ENCODE data around the gene ADIG. TPM values are rescaled to one million over a fixed set of nuclear protein-coding genes. Genes with fewer than 3 reads are reported as not detected.

The ADIG gene
- total RNA-seq, 4 donors from 2014 or later: not detected

GRCh38 chr20:38628580-38629470 is 47.8 kb downstream of the ADIG start:
- WGBS, 2 donors: 82 to 84% methylated on average over 9 of the region's 9 CpGs
- DNase-seq (ENCODE audit: low spot score in 2 of 2): no peak
- H3K4me3 ChIP-seq (ENCODE audit: low read depth, poor library complexity, severe bottlenecking): no peak overlapping the region
- intact Hi-C loops (cut with DNase I; ENCODE audit: low total_unique reads): no loop called here
- no peak for TF ChIP-seq CTCF (IDR thresholded peaks at IDR 0.05)
- TF ChIP-seq POLR2A (IDR thresholded peaks at IDR 0.05): no peak

DNA sequence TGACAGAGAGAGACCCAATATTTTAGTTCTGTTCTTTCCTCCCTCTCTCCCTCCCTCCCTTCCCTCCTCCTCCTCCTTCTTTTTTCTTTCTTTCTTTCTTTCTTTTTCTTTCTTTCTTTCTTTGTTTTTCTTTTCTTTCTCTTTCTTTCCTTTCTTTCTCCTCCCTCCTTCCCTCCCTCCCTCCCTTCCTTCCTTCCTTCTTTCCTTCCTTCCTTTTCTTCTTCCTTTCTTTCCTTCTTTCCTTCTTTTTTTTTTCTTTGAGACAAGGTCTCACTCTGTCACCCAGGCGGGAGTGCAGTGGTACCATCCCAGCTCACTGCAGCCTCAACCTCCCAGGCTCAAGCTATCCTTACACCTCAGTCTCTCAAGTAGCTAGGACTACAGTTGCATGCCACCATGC is 49.0 kb downstream of the ADIG start:
- intact Hi-C loops (cut with DNase I; ENCODE audit: low total_unique reads): no loop called here
- DNase-seq (ENCODE audit: low spot score in 2 of 2): no peak
- WGBS, 2 donors: 81 to 88% methylated on average over 1 of the region's 1 CpG

GRCh38 chr20:38630727-38631126 is 49.7 kb downstream of the ADIG start:
- WGBS, 2 donors: 72 to 73% methylated on average over 6 of the region's 6 CpGs
- DNase-seq (ENCODE audit: low spot score in 2 of 2): no peak
- no peak overlapping the region for H3K4me3 ChIP-seq (ENCODE audit: low read depth, poor library complexity, severe bottlenecking)
- TF ChIP-seq POLR2A (IDR thresholded peaks at IDR 0.05): no peak
- TF ChIP-seq CTCF (IDR thresholded peaks at IDR 0.05): no peak
- intact Hi-C loops (cut with DNase I; ENCODE audit: low total_unique reads): no loop called here

More for the DNA sequence above, 49.0 kb downstream of the ADIG start:
- TF ChIP-seq CTCF (IDR thresholded peaks at IDR 0.05): no peak
- TF ChIP-seq POLR2A (IDR thresholded peaks at IDR 0.05): no peak
- H3K4me3 ChIP-seq (ENCODE audit: low read depth, poor library complexity, severe bottlenecking): no peak overlapping the region

GRCh38 chr20:38631155-38632022 is 50.4 kb downstream of the ADIG start:
- WGBS, 2 donors: 41 to 62% methylated on average over 5 of the region's 5 CpGs
- no peak for DNase-seq (ENCODE audit: low spot score in 2 of 2)
- intact Hi-C loops (cut with DNase I; ENCODE audit: low total_unique reads): no loop called here
- TF ChIP-seq POLR2A (IDR thresholded peaks at IDR 0.05) (no peak), CTCF (IDR thresholded peaks at IDR 0.05) (no peak)
- no peak overlapping the region for H3K4me3 ChIP-seq (ENCODE audit: low read depth, poor library complexity, severe bottlenecking)

- intact Hi-C loops (cut with DNase I; ENCODE audit: low total_unique reads): no loop called here
- no peak overlapping the region for H3K4me3 ChIP-seq (ENCODE audit: low read depth, poor library complexity, severe bottlenecking)
- TF ChIP-seq CTCF (IDR thresholded peaks at IDR 0.05): no peak
- no peak for TF ChIP-seq POLR2A (IDR thresholded peaks at IDR 0.05)
- WGBS, 2 donors: 31 to 32% methylated on average over 13 of the region's 13 CpGs
- DNase-seq (ENCODE audit: low spot score in 2 of 2): no peak
Observed at GRCh38 chr20:38633577-38634093, 52.6 kb downstream of the ADIG start.

Data from lower leg skin (tissue), 4 donors.